ENCODE measurements around the gene CCDC88A. TPM values are rescaled to one million over a fixed set of nuclear protein-coding genes. Genes with fewer than 3 reads are reported as not detected.

Gene CCDC88A
- total RNA-seq, 2 experiments from 2014 or later, result 109 to 110 TPM

DNA sequence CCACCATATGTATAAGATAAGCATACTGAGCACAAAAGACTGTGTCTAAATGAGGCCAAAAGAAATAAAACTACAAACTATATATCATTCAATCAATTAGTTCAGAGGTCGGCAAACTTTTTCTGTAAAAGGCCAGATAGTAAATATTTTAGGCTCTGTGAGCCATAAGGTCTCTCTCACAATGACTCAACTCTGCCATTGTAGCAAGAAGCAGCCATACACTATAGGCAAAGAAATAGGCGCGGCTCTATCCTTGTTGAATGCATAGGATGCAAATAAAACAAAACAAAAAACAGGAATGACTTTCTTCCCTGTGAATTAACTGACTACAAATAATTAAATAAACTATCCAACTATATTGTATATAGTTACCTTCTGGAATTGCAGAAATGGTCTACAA, 8.6 kb upstream of the CCDC88A start:
- no peak for TF ChIP-seq EZH2phosphoT487 (IDR thresholded peaks at IDR 0.05; ENCODE audit: borderline replicate concordance, low read depth, low read length)
- no peak for TF ChIP-seq CTCF (conservative IDR thresholded peaks at IDR 0.05; ENCODE audit: low read length)
- Histone ChIP-seq H3K27ac (ENCODE audit: low read depth, low read length, poor library complexity, severe bottlenecking) (no peak overlapping the region), H3K4me2 (ENCODE audit: low read length) (no peak overlapping the region), H2AFZ (ENCODE audit: low read length) (no peak overlapping the region), H3K4me1 (ENCODE audit: insufficient read depth, low read length, poor library complexity, severe bottlenecking) (peaks cover 12% of the 10 kb centered on the region), H3K36me3 (ENCODE audit: insufficient read depth, low read length) (no peaks in the 10 kb centered on the region), H3K79me2 (ENCODE audit: insufficient read depth, low read depth, low read length) (no peaks in the 10 kb centered on the region), H3K4me3 (ENCODE audit: low read depth, low read length, poor library complexity, severe bottlenecking) (no peak overlapping the region), H3K9me3 (ENCODE audit: low read length) (no peaks in the 10 kb centered on the region), H4K20me1 (ENCODE audit: insufficient read depth, low read length) (no peaks in the 10 kb centered on the region), H3K9me2 (ENCODE audit: insufficient read depth, low read length) (no peaks in the 10 kb centered on the region)
- DNase-seq (ENCODE audit: low spot score), result no peak
- POLR2A ChIA-PET, result no interaction called here
- intact Hi-C loops (cut with micrococcal nuclease; ENCODE audit: unreplicated experiment), result no loop called here
- BruUV-seq (replicated peaks), result no TSS peak
- CTCF ChIA-PET (ENCODE audit: unreplicated experiment), result no interaction called here

- Histone ChIP-seq H3K79me2 (ENCODE audit: insufficient read depth, low read depth, low read length) (peaks cover 3% of the 10 kb centered on the region; the same call in 1 of the 2 replicates), H3K4me3 (ENCODE audit: low read depth, low read length, poor library complexity, severe bottlenecking) (no peak overlapping the region), H3K36me3 (ENCODE audit: insufficient read depth, low read length) (no peaks in the 10 kb centered on the region), H3K4me1 (ENCODE audit: insufficient read depth, low read length, poor library complexity, severe bottlenecking) (peaks cover 34% of the 10 kb centered on the region), H3K27ac (ENCODE audit: low read depth, low read length, poor library complexity, severe bottlenecking) (no peak overlapping the region), H3K9me2 (ENCODE audit: insufficient read depth, low read length) (no peaks in the 10 kb centered on the region), H4K20me1 (ENCODE audit: insufficient read depth, low read length) (no peaks in the 10 kb centered on the region), H3K4me2 (ENCODE audit: low read length) (peak overlapping the region; percentile 13; the same call in 1 of the 2 replicates), H2AFZ (ENCODE audit: low read length) (peak overlapping the region; percentile 46; the same call in 1 of the 2 replicates), H3K9me3 (ENCODE audit: low read length) (no peaks in the 10 kb centered on the region)
- BruUV-seq (replicated peaks), result no TSS peak
- TF ChIP-seq EZH2phosphoT487 (IDR thresholded peaks at IDR 0.05; ENCODE audit: borderline replicate concordance, low read depth, low read length), result no peak
- no peak for TF ChIP-seq CTCF (conservative IDR thresholded peaks at IDR 0.05; ENCODE audit: low read length)
- ChIA-PET POLR2A (no interaction called here), CTCF (ENCODE audit: unreplicated experiment) (no interaction called here)
- intact Hi-C loops (cut with micrococcal nuclease; ENCODE audit: unreplicated experiment), result no loop called here
- DNase-seq (ENCODE audit: low spot score), result peak; percentile 16
Observed at GRCh38 chr2:55425431-55425831, 5.8 kb upstream of the CCDC88A start.

DNA sequence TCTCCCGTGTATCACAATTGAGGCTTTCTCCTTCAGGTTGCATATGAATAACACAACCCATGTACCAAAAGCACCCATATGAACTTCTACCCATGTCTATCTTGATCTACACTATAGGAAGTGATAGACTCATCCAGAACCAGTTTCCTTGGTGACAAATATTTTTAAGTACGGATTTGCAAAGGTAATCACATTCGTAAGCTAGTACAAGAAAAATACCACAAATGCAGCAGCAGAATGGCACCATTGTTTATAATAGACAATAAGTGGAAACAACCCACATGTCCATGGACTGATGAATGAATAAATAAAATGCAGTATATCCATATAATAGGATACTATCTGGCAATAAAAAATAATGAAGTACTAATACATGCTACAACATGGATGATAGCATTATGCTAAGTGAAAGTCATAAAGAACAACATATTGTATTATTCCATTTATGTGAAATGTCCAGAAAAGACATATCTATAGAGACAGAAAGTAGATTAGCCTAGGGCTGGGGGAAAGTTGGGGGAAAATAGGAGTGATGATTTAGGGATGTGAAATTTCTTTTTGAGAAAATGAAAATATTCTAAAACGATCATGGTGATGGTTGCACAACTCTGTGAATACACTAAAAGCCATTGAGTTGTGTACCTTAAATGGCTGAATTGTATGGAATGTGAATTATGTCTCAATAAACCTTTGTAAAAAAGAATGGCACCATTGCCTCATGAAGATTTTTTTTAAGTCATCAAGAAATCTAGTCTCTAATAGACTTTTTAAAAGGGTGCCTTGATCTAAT, 3.4 kb upstream of the CCDC88A start:
- no TSS peak for BruUV-seq (replicated peaks)
- peak overlapping the region; percentile 91; the same call in 1 of the 2 replicates for H2AFZ ChIP-seq (ENCODE audit: low read length)
- H3K9me3 ChIP-seq (ENCODE audit: low read length), result no peaks in the 10 kb centered on the region
- H3K9me2 ChIP-seq (ENCODE audit: insufficient read depth, low read length), result no peaks in the 10 kb centered on the region
- no peak overlapping the region for H3K4me3 ChIP-seq (ENCODE audit: low read depth, low read length, poor library complexity, severe bottlenecking)
- H3K4me2 ChIP-seq (ENCODE audit: low read length), result no peak overlapping the region; the same call in 1 of the 2 replicates
- CTCF ChIA-PET (ENCODE audit: unreplicated experiment), result no interaction called here
- no peak for DNase-seq (ENCODE audit: low spot score)
- no peak for TF ChIP-seq EZH2phosphoT487 (IDR thresholded peaks at IDR 0.05; ENCODE audit: borderline replicate concordance, low read depth, low read length)
- no peak for TF ChIP-seq CTCF (conservative IDR thresholded peaks at IDR 0.05; ENCODE audit: low read length)
- no peak overlapping the region for H3K27ac ChIP-seq (ENCODE audit: low read depth, low read length, poor library complexity, severe bottlenecking)
- peaks cover 6% of the 10 kb centered on the region; the same call in 1 of the 2 replicates for H4K20me1 ChIP-seq (ENCODE audit: insufficient read depth, low read length)
- peaks cover 22% of the 10 kb centered on the region for H3K79me2 ChIP-seq (ENCODE audit: insufficient read depth, low read depth, low read length)
- POLR2A ChIA-PET, result interaction anchor here (0.9 kb wide), 1 partner anchor 200 kb away, joined by 3 read pairs; no protein-coding TSS in a partner anchor
- intact Hi-C loops (cut with micrococcal nuclease; ENCODE audit: unreplicated experiment), result no loop called here
- H3K36me3 ChIP-seq (ENCODE audit: insufficient read depth, low read length), result no peaks in the 10 kb centered on the region
- peaks cover 34% of the 10 kb centered on the region for H3K4me1 ChIP-seq (ENCODE audit: insufficient read depth, low read length, poor library complexity, severe bottlenecking)
